Stimulated activated CD8-positive, alpha-beta memory T cell treated with anti-CD3 and anti-CD28 coated beads, Interleukin-12 subunit alpha, Interleukin-12 subunit beta, amount 100 ng/mL, for 4 hours (primary cell): ENCODE measurements around the gene KRI1.
"Not testable (repeated sequence)": the region's sequence is repeated elsewhere in the genome, so short reads cannot be mapped to it uniquely, and the experiment has no call there.

Experiments
- DNase-seq: peaks from one replicate; pipeline ENCODE4 v3.0.0-alpha.2; 2020; ENCODE audit warnings: low read depth

KRI1 gene

DNA sequence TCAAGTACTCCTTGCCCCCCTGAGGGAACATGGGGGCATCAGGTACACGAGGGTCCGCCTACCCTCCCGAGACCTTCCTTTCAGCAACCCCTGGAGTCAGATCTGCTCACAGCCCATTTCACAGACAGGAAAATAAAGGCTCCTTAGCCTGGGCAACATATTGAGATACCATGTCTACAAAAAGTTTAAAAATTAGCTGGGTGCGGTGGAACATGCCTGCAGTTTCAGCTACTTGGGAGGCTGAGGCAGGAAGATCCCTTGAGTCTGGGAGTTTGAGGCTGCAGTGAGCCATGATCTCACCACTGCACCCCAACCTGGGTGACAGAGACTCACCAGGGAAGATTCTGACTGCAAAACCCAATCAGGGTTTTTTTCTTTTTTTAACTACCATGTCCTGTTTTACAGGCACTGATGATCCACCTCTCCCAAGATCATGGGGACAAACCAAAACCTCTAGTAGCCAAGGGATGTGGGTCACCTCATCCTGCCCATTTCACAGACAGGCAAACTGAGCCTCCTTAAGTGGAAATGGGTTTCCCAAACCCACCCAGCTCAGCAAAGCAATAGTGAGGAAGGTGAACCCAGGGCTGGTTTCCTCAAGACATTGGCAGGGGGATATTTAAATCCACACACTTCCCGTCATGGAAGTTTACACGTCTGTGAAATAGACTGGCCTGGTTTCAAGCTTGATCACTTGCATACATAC is 9.4 kb upstream of the KRI1 start:
- DNase-seq = no peak

DNA sequence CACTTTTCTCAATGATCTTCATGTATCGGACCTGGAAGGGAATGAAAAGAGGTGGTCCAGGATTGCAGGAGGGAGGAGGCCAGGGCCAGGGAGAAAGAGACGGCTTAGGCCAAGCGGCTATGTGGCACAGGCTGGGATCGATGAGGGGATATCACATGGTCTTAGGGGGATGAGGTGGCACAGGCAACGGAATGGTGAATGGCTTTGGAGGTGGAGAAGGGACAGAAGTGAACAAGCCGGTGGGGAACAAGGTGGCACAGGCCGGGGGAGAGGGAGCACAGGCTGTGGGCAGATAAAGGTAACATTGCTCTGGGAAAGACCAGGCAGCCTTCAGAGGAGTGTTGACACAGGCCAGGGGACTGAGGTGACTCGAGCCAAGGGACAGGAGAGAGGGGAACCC is 8.7 kb upstream of the KRI1 start:
- no peak for DNase-seq

DNA sequence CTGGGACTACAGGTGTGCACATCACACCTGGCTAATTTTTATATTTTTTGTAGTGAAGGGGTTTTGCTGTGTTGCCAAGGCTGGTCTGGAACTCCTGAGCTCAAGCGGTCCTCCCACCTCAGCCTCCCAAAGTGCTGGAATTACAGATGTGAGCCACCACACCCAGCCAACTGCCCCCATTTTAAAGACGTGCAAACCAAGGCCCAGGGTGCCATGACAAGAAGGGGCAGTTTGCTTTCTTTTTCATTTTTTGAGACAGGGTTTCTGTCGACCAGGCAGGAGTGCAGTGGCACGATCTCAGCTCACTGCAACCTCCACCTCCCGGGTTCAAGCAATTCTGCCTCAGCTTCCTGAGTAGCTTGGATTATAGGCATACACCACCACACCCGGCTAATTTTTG is 8.0 kb upstream of the KRI1 start:
- DNase-seq = not testable (repeated sequence)

DNA sequence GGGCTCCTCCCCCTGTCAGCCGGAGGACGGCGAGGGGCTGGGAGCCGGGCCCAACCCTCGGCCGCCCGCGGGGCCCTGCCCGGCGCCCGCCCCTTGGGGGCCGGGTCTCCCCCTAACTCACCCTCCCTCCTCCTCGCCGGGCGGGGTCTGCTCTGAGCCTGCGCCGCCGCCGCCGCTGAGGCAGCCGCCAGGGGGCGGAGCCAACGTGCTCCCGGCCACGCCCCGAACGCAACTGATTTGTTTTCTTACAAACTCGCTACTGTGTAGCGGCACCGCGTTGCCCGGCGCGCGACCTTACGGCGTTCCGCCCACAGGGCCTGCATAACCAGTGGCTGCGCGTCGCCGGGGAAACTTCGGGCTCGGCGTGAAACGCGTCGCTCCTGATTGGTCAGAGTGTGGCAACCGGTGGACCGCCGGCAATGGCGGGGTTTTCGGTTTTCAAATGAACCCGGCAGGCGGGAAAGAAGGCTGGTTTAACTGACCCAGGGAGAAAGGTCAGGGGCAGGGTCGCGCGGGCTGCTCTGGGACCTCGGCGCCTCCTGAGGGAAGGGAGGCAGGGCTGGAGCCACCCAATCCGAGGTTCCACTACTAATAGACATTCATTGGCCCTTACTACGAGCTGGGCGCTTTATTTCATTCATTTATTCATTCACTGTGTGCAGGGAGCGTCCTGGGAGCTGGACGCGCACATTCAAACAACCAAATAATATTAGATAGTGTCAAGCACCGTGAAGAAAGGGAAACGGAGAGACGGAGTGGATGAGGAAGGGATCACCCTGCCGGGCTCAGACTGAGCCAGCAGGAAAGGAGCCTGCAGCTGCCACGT is 3.2 kb upstream of the KRI1 start, which contains the start of gene CDKN2D:
CDKN2D (minus strand) TSS at position 154 of the 826 bp plus-strand sequence. CDS start 326 bp downstream, outside the sequence.
- peak; percentile 99 for DNase-seq

GRCh38 chr19:10568062-10568825 is 2.4 kb upstream of the KRI1 start:
- DNase-seq = no peak

DNA sequence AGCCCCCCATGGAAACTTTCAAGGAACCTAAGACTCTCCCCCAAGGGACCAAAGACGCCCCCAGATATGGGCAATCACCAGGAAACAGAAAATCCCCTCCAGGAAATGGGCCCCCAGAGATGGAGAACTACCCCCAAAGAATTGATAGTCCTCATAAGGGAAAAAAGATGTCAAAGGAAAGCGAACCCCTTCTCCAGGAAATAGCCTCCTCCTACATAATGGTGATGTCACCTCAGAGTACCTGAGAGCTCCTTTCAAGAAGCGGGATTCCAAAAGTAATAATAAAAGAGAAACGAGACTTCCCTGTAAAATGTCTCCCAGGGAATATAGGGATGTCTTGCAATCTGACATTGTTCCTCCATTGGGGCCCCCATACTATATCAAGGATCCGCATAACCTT is 1.8 kb upstream of the KRI1 start:
- DNase-seq = no peak

DNA sequence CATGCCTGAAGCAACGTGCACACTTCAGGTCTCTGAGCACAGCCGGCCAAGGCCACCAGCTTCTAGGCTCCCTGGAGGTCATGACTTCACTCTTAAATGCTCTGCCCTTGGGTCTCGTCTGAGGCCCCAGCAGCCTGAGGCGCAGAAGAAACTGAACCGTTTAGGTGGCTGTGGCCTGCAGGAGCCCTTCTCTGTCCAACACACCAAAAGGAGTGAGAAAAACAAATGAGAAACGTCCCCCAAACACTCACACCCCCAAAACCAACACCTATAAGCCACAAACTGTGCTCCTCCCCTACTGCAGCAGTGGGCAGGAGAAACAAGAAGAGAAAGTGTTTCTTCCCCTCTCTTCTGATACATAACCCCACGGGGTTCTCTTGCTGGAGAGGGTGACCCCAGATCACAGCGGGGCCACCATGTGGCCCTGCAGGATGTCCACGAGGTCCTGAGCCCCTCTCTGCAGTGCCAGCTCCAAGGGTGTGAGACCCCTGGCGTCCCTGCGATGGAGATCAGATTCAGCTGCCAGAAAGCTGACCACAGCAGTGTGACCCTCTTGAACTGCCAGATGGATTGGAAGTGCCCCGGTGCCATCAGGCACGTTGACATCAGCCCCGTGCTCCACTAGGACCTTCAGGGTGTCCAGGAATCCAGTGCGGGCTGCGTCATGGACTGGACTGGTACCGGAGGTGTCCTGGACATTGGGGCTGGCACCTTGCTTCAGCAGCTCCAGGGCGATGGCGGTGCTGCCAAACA is 1.0 kb upstream of the KRI1 start:
- DNase-seq = peak; percentile 45

DNA sequence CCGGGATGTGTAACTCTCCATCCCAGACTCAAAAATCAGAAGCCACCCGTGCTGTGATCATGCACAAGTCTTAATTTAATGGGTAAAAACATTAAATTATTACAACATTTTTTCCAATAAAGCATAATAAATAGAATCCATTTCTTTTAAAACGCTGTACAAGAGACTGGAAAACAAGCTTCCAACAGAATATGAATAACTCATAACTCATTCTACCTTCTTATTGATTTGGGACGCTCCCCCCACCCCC is 523 bp upstream of the KRI1 start:
- DNase-seq = no peak

DNA sequence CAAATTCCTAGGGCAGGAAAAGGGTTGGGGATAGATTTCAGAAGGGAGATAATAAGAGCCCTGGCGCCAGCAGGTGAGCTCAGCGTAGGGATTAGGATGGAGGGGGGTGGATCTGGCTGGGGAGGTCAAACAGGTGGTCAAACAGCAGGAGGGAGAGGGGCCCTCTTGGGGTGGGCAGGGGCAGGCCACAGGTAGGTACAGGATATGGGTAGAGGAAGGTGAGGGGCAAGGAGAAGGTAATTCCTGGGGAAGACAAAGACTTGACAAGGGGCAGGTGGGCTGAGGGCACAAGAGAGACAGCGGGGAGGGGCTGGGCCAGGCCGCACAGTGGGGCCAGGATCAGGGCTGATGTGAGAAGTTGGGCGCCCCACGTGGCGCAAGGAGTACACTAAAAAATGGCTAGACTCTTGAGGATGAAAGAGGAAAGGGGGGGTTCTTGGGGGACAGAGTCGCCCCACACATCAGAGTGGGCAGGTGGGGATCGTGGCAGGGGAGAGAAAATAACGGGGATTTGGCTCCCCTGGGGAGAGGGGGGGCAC is 713 bp downstream of the KRI1 start:
- no peak for DNase-seq

- DNase-seq = no peak
Observed at GRCh38 chr19:10562609-10563008, 3.2 kb downstream of the KRI1 start.

- DNase-seq = no peak
Observed at GRCh38 chr19:10560154-10560553, 5.7 kb downstream of the KRI1 start.

GRCh38 chr19:10557603-10558197 is 8.1 kb downstream of the KRI1 start:
- DNase-seq = no peak

DNA sequence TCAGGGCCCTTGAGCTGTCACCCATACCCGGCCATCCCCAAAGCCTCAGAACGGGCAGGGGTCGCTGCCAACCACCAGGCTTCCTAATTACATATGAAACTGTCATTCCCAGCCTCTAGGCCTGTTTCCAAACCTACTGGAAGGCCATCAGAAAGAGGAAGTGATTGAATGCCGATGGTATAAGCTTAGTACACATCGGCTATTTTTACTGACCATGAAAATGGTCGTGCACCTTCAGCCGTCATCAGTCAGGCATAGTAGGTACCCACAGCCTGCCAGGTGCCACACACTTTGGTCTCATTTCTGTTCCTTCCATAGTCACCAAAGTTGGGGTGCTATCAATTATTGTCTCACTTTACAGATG is 10.2 kb downstream of the KRI1 start:
- DNase-seq = no peak

DNA sequence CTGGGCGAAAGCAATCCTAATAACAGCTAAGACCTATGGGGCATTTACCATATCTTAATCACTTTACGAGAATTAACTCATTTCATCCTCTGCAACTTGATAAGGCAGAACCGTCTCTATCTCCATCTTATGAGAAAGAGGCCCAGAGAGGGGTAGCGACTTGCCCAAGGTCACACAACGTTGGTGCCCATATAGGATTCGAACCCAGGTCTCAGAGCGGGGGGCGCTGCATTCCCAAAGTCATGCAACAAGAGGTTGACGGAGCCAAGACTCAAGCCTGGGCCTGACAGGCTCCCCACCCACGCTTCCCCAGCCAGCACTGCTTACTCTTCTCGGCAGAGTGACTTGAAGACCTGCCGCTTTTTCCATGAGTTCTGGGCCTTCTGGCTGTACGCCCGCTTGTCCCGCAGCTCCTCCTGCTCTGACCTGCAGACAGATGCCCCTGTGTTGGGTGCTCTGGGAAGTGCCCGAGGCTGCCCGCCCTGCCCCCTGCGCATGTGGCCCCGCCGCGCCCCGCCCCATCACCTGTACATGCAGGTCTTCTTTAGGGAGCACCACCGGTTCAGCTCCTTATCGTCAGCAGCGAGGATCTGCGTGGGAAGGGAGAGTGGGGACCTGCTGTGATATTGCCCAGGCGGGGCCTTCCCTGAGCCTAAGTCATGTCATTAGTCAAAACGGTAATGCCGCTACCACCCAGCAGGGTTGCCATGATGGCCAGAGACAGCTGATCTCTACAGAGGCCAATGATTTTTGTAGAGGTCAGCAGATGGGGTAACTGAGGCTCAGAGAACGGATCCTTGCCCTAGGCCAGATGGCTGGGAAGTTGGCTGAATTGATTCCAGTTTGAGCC is 10.8 kb downstream of the KRI1 start:
- DNase-seq = no peak

DNA sequence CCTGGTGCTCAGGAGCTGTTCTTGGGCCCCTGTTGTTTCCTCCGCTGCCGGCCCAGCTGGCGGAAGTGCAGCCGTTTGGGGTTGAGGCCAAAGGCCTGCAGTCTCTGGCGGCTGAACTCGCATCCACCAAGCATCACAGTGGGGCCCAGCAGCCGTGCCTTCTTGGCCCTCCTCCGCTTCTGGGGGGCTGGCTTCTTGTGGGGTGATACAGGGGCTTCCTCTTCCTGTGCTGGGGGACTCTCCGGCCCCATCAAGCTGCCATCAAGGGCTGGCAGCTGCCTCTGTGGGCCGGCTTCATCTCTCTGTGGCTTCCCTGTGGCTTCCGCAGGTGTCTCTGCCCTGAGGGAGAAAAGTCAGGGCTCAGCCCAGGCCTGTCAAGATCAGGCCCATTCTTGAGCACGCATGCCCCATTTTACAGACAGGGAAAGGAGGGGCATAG is 11.8 kb downstream of the KRI1 start:
- peak; percentile 43 for DNase-seq

GRCh38 chr19:10553087-10553667 is 12.6 kb downstream of the KRI1 start:
- no peak for DNase-seq

DNA sequence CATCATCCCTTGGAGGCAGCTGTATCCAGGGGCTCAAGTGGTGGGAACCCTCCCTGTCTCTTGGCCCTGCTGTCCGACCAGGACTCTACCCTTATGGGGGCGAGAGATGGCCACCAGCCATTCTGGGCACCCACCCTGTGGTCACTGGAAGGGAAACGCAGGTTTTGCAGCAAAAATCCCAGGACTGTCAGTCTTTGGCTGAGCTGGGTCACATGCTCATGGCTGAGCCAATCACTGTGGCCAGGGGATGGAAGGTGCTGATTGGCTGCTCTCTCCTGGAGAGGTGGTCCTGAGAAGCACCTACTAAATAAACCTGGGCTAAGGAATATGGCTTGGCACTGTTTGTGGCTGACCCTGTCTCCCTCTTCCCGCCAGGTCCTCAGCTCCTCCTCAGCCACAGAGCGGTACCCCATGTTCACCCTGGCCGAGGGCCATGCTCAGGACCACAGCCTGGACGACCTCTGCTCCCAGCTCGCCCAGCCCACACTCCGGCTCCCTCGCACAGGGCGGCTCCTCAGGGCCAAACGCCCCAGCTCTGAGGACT is 13.2 kb downstream of the KRI1 start:
- DNase-seq = no peak

DNA sequence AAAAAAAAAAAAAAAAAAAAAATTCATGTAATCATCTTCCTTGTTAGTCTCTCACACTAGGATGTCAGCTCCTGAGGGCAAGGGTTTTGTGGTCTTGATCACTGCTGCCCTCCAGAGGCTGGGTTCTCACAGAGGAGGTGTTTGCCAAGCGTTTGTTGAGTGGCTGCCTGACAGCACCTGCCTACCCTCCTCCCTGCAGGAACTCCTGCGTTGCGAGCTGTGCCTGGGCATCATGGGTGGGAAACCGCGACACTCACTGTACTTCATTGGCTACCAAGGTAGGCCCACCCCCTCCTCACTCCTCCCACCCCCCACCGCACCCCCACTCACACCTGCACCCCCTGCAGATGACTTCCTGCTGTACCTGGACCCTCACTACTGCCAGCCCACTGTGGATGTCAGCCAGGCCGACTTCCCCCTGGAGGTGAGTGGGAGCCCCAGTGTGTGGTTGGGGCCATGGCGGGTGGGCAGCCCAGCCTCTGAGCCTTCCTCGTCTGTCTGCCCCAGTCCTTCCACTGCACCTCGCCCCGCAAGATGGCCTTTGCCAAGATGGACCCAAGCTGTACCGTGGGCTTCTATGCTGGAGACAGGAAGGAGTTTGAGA is 14.0 kb downstream of the KRI1 start:
- DNase-seq = no peak

DNA sequence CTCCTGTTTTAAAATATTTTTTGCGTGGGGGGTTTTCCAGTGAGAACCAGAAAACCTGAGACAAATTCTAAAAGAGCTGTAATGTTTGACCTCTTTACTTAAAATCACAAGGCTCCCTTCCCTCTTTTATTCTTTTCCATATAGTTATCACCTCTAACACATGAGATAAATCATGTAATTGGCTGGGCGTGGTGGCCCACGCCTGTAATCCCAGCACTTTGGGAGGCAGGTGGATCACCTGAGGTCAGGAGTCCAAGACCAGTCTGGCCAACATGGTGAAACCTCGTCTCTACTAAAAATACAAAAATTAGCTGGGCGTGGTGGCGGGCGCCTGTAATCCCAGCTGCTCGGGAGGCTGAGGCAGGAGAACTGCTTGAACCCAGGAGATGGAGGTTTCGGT is 14.8 kb downstream of the KRI1 start:
- DNase-seq = not testable (repeated sequence)

DNA sequence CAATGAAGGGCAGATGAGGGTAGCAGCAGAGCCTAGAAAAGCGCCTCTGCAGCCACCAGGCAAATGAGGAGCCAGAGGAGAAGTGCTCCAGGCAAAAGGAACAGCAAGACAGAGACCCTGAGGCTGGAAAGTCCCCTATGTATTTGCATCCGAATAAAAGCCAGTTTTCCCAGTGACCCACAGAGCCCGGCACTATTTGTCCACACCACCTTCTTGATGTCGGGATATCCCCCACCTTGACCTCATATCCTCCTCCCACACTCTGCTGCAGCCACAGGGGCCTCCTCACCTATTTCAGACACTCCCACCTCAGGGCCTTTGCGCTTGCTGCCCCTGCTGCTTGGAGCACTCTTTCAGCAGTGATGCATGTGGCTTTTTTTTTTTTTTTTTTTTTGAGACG is 15.5 kb downstream of the KRI1 start:
- DNase-seq = no peak
